Bronchial epithelial cell (primary cell): Measurements from ENCODE around the gene BICRA. TPM values are rescaled to one million over a fixed set of nuclear protein-coding genes. Genes with fewer than 3 reads are reported as not detected.

Experiments
- DNase-seq: peaks from one replicate; pipeline ENCODE4 v3.0.0-alpha.2; 2010; ENCODE audit warnings: low read depth
- FAIRE-seq: peaks from 2 replicates; lab custom pipeline; 2011; peaks lifted over from hg19 to GRCh38; lab: Jason Lieb, UNC
- H3K27me3 ChIP-seq: 2 replicates; pipeline ENCODE4 v1.5.1; 2011; ENCODE audit warnings: low read length; ENCODE audit not compliant: control insufficient read depth, insufficient read depth
- H3K36me3 ChIP-seq: 2 replicates; pipeline ENCODE4 v1.5.1; 2011; ENCODE audit warnings: low read length; ENCODE audit not compliant: control insufficient read depth, insufficient read depth
- H3K4me3 ChIP-seq: 2 replicates; pipeline ENCODE4 v1.5.1; 2011; ENCODE audit warnings: mild to moderate bottlenecking, low read depth, low read length, control low read depth
- CTCF ChIP-seq: IDR thresholded peaks from 2 replicates; pipeline ENCODE4 v1.5.1; 2011; ENCODE audit warnings: mild to moderate bottlenecking, moderate library complexity, low read length, control low read depth, inconsistent platforms; ENCODE audit not compliant: insufficient read depth, severe bottlenecking
- total RNA-seq: library from RNA; depleted of rRNA; stranded (reverse); fragments of >200 nt; gene quantifications from 2 replicates; pipeline ENCODE4 v1.2.1, GENCODE V29; 2014

Gene BICRA
- total RNA-seq: 2.9 and 4.5 TPM in 2 replicates

GRCh38 chr19:47608969-47609905, at the start of gene BICRA:
Gene BICRA, plus strand, starts transcription at chr19:47609134. Its CDS starts 64,441 bp downstream, at chr19:47673575.
- Histone ChIP-seq H3K4me3 (peak within 1 kb of the TSS; percentile 99), H3K36me3 (peaks cover 5% of the 10 kb centered on the region), H3K27me3 (no peaks in the 10 kb centered on the region)
- DNase-seq: peak; percentile 41
- TF ChIP-seq CTCF: no peak
- FAIRE-seq: no peak

- FAIRE-seq (no peak), DNase-seq (no peak)
- Histone ChIP-seq H3K27me3 (no peaks in the 10 kb centered on the region), H3K4me3 (no peak overlapping the region), H3K36me3 (no peaks in the 10 kb centered on the region)
- TF ChIP-seq CTCF: no peak
Observed at GRCh38 chr19:47560999-47561398, 47.9 kb upstream of the BICRA start.

GRCh38 chr19:47561440-47562057, 47.4 kb upstream of the BICRA start:
- no peak for TF ChIP-seq CTCF
- no peak for FAIRE-seq
- H3K36me3 ChIP-seq: no peaks in the 10 kb centered on the region
- H3K4me3 ChIP-seq: no peak overlapping the region
- H3K27me3 ChIP-seq: no peaks in the 10 kb centered on the region
- DNase-seq: no peak

- no peak overlapping the region for H3K4me3 ChIP-seq
- no peaks in the 10 kb centered on the region for H3K27me3 ChIP-seq
- no peaks in the 10 kb centered on the region for H3K36me3 ChIP-seq
- DNase-seq: no peak
- TF ChIP-seq CTCF: no peak
- FAIRE-seq: peak; percentile 18
Observed at GRCh38 chr19:47564081-47564480, 44.9 kb upstream of the BICRA start.

- Histone ChIP-seq H3K27me3 (no peaks in the 10 kb centered on the region), H3K4me3 (no peak overlapping the region), H3K36me3 (no peaks in the 10 kb centered on the region)
- TF ChIP-seq CTCF: no peak
- FAIRE-seq (no peak), DNase-seq (no peak)
Observed at GRCh38 chr19:47569331-47569730, 39.6 kb upstream of the BICRA start.
